IPS-20b (cell line): ENCODE results near the gene FBXO45.
"Not testable (repeated sequence)": the region's sequence is repeated elsewhere in the genome, so short reads cannot be mapped to it uniquely, and the experiment has no call there.

Source experiments
- H3K27ac ChIP-seq: one replicate; pipeline ENCODE4 v1.5.1; 2013; ENCODE audit warnings: low read length
- H3K27me3 ChIP-seq: 2 replicates; pipeline ENCODE4 v1.6.1; 2013; ENCODE audit warnings: mild to moderate bottlenecking, low read length, inconsistent platforms; ENCODE audit not compliant: insufficient read depth
- H3K36me3 ChIP-seq: 2 replicates; pipeline ENCODE4 v1.6.1; 2013; ENCODE audit warnings: low read depth, mild to moderate bottlenecking, inconsistent platforms, low read length, moderate library complexity; ENCODE audit not compliant: insufficient read depth
- H3K4me1 ChIP-seq: 2 replicates; pipeline ENCODE4 v1.6.1; 2013; ENCODE audit warnings: mild to moderate bottlenecking, control low read depth, inconsistent platforms, low read length, moderate library complexity; ENCODE audit not compliant: insufficient read depth
- H3K4me3 ChIP-seq: 2 replicates; pipeline ENCODE4 v1.5.1; 2013; ENCODE audit warnings: mild to moderate bottlenecking, low read length, inconsistent platforms
- H3K9ac ChIP-seq: 2 replicates; pipeline ENCODE4 v1.6.1; 2013; ENCODE audit warnings: low read depth, mild to moderate bottlenecking, inconsistent platforms, low read length, moderate library complexity
- H3K9me3 ChIP-seq: 2 replicates; pipeline ENCODE4 v1.6.1; 2013; ENCODE audit warnings: mild to moderate bottlenecking, low read depth, low read length, inconsistent platforms; ENCODE audit not compliant: insufficient read depth

FBXO45 gene

DNA sequence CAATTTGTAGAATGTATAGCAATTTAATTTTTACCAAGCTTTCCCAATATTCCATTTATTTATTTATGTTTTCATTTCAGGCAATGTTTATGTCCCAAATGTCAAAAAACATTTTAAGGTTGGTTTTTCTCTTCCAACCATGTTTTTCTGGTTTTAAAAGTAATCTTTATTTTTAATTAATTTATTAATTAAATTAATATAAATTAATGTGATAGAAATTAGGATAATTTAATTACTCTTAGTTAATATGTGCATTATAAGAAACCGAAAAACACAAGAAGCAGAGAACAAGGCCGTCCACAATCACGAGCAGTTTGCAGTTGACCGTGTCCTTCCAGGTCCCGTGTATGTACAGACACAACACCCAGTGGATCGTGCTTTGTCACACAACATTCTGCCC, 34.2 kb downstream of the FBXO45 start:
- Histone ChIP-seq H3K9me3 (no peaks in the 10 kb centered on the region), H3K4me3 (no peak overlapping the region), H3K27ac (no peak overlapping the region), H3K27me3 (no peaks in the 10 kb centered on the region), H3K4me1 (no peaks in the 10 kb centered on the region), H3K9ac (no peak overlapping the region), H3K36me3 (no peaks in the 10 kb centered on the region)

DNA sequence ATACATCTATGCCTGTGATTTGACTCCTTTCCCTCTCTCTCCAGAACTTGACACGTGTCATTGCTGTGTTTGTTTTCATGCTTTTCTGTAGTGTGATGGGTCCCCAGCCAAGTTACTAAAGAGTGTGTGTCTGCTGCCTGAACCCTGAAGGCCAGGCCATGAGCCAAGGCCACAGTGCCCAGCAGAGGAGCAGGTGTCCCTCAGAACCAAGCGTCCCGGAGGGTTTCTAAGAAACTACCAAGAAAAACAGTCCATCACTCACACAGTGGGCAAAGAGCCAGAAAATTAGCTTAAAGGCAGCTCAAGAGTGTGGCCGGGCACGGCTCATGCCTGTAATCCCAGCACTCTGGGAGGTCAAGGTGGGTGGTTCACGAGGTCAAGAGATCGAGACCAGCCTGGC, 35.2 kb downstream of the FBXO45 start:
- Histone ChIP-seq H3K27me3 (no peaks in the 10 kb centered on the region), H3K9me3 (no peaks in the 10 kb centered on the region), H3K36me3 (no peaks in the 10 kb centered on the region), H3K4me1 (no peaks in the 10 kb centered on the region), H3K27ac (no peak overlapping the region), H3K9ac (no peak overlapping the region), H3K4me3 (no peak overlapping the region)

DNA sequence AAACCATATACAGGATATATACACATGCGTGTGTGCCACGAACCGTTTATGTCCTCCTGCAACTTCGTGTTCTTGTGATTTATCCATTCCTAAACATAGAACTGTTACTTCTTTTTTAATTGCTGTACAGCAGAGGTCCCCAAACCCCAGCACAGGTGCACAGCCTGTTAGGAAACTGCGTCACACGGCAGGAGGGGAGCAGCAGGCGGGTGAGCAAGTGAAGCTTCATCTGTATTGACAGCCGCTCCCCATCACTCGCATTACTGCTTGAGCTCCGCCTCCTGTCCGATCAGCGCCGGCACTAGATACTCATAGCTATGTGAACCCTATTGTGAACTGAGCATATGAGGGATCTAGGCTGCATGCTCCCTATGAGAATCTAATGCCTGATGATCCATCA, 36.1 kb downstream of the FBXO45 start:
- H3K9ac ChIP-seq: no peak overlapping the region
- no peak overlapping the region for H3K4me3 ChIP-seq
- H3K4me1 ChIP-seq: no peaks in the 10 kb centered on the region; the same call in 1 of the 2 replicates
- H3K27ac ChIP-seq: no peak overlapping the region
- no peaks in the 10 kb centered on the region for H3K9me3 ChIP-seq
- H3K36me3 ChIP-seq: no peaks in the 10 kb centered on the region
- no peaks in the 10 kb centered on the region for H3K27me3 ChIP-seq

DNA sequence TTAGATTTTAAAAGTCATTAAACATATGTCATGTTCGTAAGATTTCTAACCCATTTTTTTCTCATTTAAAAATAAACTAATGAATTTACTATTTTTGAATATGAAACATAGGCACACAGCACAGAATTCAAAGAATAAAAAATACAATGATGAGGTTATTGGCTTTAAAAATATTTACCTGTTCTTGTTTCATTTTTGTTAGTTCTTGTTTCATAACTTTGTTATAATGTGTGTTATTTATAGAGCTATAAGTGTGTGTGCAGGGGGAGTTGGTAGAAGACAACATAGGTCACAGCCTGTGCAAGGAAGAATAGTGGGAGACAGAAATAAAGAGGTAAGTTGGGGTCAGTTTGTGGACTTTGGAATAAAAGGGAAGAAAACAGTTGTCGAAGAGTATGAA, 40.2 kb downstream of the FBXO45 start:
- Histone ChIP-seq H3K36me3 (no peaks in the 10 kb centered on the region), H3K4me3 (no peak overlapping the region), H3K27ac (no peak overlapping the region), H3K27me3 (no peaks in the 10 kb centered on the region), H3K9me3 (no peaks in the 10 kb centered on the region), H3K9ac (no peak overlapping the region), H3K4me1 (peaks cover 5% of the 10 kb centered on the region)

DNA sequence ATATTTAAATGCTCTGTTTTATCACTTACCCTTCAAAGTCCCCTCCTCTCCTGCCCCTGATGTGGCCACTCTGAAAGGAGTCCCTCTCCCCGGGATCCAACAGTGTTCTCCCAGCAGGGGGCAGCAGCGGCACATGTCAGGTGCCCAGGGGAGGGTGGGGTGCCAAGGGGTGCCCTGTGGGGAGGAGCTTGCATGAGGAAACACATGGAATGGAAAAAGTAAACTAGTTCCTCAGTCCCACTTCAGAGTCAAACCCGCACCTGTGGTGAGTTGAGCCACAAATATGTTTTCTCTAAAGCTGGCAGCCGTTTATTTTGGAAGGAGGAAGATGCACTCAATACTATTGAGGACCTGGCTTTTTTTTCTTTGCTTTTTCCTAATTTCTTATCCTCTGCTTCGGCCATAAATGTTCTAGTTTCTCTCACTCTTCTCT, 40.9 kb downstream of the FBXO45 start:
- H3K27ac ChIP-seq: no peak overlapping the region
- H3K9me3 ChIP-seq: no peaks in the 10 kb centered on the region

DNA sequence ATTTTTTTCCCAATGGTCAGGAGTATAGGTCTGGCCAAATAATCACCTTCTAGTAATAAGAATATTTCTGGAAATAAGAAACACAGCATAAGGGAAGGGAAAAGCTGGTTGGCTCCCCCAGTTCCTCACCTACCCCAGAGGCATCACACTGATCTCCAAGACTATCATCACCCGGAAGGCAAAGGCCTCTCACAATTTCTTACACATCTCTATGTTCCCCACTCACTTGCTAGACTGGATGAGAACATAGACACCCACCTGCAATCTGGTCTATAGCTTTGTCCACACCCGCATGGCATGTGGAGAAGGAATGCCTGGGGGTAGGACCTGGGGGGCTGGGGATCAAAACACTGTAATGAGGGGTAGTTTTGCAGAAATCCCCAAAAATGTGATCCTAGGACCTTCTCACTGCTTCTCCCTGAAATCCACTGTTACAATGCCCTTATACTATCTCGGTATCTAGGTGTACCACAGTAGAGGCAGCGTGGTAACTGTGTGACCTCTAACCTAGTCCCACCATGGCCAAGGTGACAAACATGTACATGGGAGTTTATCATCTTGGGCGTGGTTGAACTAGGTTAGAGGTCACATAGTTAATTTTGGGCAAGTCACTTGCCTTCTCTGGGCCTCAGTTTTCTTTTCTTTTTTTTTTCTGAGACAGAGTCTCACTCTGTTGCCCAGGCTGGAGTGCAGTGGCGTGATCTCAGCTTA, 41.5 kb downstream of the FBXO45 start:
- Histone ChIP-seq H3K4me3 (no peak overlapping the region), H3K9me3 (no peaks in the 10 kb centered on the region), H3K9ac (peak overlapping the region; percentile 15; the same call in 1 of the 2 replicates), H3K4me1 (peaks cover 5% of the 10 kb centered on the region), H3K27ac (no peak overlapping the region), H3K36me3 (no peaks in the 10 kb centered on the region), H3K27me3 (no peaks in the 10 kb centered on the region)

More for the DNA sequence above, 40.9 kb downstream of the FBXO45 start:
- Histone ChIP-seq H3K9ac (peak overlapping the region; percentile 15; the same call in 1 of the 2 replicates), H3K4me1 (peaks cover 5% of the 10 kb centered on the region), H3K36me3 (no peaks in the 10 kb centered on the region), H3K4me3 (no peak overlapping the region), H3K27me3 (no peaks in the 10 kb centered on the region)

DNA sequence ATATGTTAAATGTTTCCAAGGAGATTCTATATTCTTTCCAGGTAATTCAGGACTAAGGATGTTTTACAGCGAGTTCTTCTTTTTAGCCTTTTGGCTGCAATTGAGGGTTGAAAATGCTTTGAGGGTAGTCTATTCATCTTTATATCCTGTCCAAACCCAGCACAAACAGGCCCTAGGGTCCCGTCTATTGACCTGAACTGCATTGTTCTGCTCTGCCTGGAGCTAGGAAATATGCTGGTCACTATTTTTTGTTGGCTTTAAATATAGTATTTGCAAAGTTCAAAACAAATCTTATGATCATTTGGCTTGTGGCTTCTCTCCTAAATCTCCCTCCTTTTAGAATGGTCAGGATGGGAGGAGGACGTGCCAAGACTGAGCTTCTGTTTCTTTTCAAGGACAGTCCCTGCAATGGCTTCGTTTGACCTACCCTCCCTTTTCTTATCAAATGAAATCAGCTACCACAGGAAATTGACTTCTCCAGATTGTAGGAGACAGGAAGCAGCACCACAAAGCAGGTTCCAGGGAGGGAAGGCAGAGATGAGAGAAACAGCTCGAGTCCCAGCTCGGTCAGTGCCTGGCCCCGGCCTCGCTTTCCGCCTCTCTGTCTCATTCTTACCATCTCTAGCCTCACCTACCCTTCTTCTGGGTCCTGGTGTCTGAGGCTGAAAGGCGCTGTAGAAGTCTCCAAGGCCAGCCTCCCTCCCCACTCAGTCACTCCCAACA, 43.5 kb downstream of the FBXO45 start:
- Histone ChIP-seq H3K27me3 (no peaks in the 10 kb centered on the region), H3K4me1 (peaks cover 5% of the 10 kb centered on the region), H3K36me3 (no peaks in the 10 kb centered on the region), H3K9ac (no peak overlapping the region), H3K9me3 (no peaks in the 10 kb centered on the region), H3K27ac (no peak overlapping the region), H3K4me3 (no peak overlapping the region)

DNA sequence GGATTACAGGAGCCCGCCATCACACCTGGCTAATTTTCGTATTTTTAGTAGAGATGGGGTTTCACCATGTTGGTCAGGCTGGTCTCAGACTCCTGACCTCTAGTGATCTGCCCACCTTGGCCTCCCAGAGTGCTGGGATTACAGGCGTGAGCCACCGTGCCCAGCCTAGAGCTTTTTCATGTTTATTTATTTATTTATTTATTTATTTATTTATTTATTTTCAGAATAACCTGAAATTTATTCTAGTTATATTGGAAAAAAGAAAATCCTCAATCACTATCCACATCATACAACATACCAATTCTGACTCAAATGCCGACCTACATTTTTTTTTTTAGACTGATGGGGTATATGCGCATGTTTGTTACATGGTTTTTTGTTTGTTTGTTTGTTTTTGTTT, 46.8 kb downstream of the FBXO45 start:
- not testable (repeated sequence) for H3K4me3 ChIP-seq, H3K4me1 ChIP-seq, H3K9ac ChIP-seq, H3K9me3 ChIP-seq, H3K27ac ChIP-seq, H3K36me3 ChIP-seq, H3K27me3 ChIP-seq

DNA sequence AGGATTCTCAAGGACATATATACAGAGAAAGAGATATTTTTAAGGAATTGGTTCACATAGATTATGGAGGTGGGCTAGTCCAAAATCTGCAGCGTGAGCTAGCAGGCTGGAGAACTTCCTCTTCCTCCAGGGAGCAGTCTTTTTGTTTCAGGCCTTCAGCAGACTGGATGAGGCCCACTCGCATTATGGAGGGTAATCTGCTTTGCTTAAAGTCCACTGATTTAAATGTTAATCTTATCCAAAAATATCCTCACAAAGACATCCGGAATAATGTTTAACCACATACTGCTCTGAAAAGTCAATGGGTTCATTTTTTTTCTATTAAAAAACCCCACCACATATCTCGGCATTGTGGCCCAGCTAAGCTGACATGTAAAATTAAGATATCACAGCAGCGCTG, 48.8 kb downstream of the FBXO45 start:
- H3K36me3 ChIP-seq: no peaks in the 10 kb centered on the region

DNA sequence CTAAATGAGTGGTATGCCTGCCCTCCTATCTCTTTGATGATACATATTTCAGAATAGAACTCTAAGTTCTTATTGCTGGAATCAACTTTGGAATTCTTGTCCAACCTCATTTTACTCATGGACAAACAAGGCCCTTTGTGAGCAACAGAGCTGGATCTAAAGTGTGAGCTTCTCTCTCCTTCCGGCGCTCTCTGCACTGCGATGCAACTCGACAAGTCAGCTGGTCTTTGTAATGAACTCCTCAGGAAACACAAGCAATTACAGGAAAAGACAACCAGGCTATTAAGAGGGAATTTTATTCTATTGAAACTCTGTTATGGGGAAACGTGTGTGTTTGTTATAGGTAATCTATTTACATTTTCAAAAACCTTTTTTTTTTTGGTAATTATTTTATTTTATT, 50.8 kb downstream of the FBXO45 start:
- Histone ChIP-seq H3K9ac (peak overlapping the region; percentile 27; the same call in 1 of the 2 replicates), H3K36me3 (no peaks in the 10 kb centered on the region), H3K4me1 (peaks cover 3% of the 10 kb centered on the region; the same call in 1 of the 2 replicates), H3K27ac (no peak overlapping the region), H3K4me3 (no peak overlapping the region), H3K9me3 (no peaks in the 10 kb centered on the region), H3K27me3 (no peaks in the 10 kb centered on the region)

More for the DNA sequence above, 48.8 kb downstream of the FBXO45 start:
- Histone ChIP-seq H3K4me1 (peaks cover 7% of the 10 kb centered on the region), H3K9me3 (no peaks in the 10 kb centered on the region), H3K27ac (no peak overlapping the region), H3K4me3 (no peak overlapping the region), H3K9ac (no peak overlapping the region), H3K27me3 (no peaks in the 10 kb centered on the region)

DNA sequence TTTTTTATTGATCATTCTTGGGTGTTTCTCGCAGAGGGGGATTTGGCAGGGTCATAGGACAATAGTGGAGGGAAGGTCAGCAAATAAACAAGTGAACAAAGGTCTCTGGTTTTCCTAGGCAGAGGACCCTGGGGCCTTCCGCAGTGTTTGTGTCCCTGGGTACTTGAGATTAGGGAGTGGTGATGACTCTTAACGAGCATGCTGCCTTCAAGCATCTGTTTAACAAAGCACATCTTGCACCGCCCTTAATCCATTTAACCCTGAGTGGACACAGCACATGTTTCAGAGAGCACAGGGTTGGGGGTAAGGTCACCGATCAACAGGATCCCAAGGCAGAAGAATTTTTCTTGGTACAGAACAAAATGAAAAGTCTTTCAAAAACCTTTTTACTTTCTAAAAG, 51.2 kb downstream of the FBXO45 start:
- H3K27ac ChIP-seq: not testable (repeated sequence)

DNA sequence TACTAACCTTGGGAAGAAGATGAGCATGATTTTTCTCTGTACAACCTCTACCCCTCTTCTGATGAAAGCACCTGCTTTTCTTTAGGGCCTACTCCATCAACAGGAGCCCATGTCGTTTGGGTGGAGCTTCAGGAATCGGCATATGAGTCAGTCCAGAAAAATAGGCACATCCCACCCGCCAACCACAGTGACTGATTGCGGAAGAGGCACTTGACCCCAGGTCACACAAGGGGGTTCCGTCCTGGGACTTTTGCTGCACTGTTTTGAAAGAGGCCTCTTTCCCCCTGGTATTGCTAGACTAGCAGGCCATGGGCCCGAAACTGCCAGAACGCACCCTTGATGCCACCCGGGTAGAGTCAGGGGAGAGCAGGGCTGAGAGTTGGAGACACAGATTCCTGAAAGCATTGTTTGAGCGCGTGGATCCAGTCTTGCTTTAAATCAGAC, 51.7 kb downstream of the FBXO45 start:
- Histone ChIP-seq H3K36me3 (no peaks in the 10 kb centered on the region), H3K9me3 (no peaks in the 10 kb centered on the region), H3K4me3 (no peak overlapping the region), H3K9ac (no peak overlapping the region), H3K4me1 (peaks cover 3% of the 10 kb centered on the region; the same call in 1 of the 2 replicates), H3K27me3 (no peaks in the 10 kb centered on the region), H3K27ac (no peak overlapping the region)

More for the DNA sequence above, 51.2 kb downstream of the FBXO45 start:
- H3K9ac ChIP-seq, H3K27me3 ChIP-seq, H3K36me3 ChIP-seq, H3K9me3 ChIP-seq, H3K4me1 ChIP-seq, H3K4me3 ChIP-seq: not testable (repeated sequence)
